ENCODE data around the gene RAD50. TPM values are rescaled to one million over a fixed set of nuclear protein-coding genes. Genes with fewer than 3 reads are reported as not detected.
"Not testable (repeated sequence)": the region's sequence is repeated elsewhere in the genome, so short reads cannot be mapped to it uniquely, and the experiment has no call there.

The RAD50 gene
- total and polyA plus RNA-seq, 4 donors = 22.0 to 40.5 (median 29.8) TPM

DNA sequence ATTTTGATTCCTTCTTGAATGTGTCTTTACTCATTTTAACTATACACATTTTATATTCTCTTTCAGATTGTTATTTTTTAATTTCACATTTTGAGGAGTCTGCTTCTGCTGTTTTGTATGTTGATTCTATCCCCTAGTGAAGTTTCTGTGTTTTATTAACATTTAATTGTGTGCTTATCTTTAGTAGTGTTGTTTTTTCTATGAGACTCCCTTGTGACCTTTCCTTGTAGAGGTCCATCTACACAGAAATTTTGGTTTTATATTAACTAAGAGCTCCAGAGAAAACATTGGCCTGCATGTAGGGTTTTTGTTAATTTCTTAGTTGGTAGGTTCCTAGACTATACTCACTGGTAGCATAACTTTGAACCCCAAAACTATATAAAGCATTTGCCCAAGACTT, 65.8 kb downstream of the RAD50 start:
- Histone ChIP-seq H3K4me3 (ENCODE audit: low read depth, low read length) (no peak overlapping the region), H3K4me1 (ENCODE audit: control insufficient read depth, insufficient read depth, low read length) (no peaks in the 10 kb centered on the region), H3K36me3 (ENCODE audit: control insufficient read depth, insufficient read depth, low read length) (peaks cover 7% of the 10 kb centered on the region), H3K27me3 (ENCODE audit: control insufficient read depth, insufficient read depth, low read length) (no peaks in the 10 kb centered on the region), H3K9me3 (ENCODE audit: control insufficient read depth, insufficient read depth, low read length) (peaks cover 1% of the 10 kb centered on the region), H3K27ac (ENCODE audit: low read depth, low read length) (no peak overlapping the region)
- DNase-seq (ENCODE audit: low read depth in 4 of 6, low spot score in 6 of 6) = no peak

DNA sequence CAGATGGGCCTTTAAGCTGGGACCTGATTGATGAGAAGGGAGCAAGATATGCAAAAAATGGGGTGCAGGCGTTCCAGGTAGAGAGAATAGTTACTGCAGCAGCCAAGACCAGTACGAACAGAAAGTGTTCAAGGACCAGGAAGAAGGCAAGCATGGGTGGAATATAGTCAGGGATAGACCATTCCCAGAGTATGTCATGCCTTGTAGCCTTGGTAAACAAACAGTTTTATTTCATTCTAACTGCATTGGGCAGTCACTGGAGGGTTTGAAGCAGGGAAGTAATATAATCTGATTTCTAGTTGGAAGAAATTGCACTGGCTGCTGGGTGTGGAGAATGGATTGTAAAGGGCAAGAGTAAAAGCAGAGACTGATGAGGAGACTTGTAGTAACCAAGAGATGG, 70.7 kb downstream of the RAD50 start:
- Histone ChIP-seq H3K27me3 (ENCODE audit: control insufficient read depth, insufficient read depth, low read length) (no peaks in the 10 kb centered on the region), H3K36me3 (ENCODE audit: control insufficient read depth, insufficient read depth, low read length) (peaks cover 9% of the 10 kb centered on the region), H3K9me3 (ENCODE audit: control insufficient read depth, insufficient read depth, low read length) (no peaks in the 10 kb centered on the region), H3K4me1 (ENCODE audit: control insufficient read depth, insufficient read depth, low read length) (no peaks in the 10 kb centered on the region), H3K4me3 (ENCODE audit: low read depth, low read length) (no peak overlapping the region), H3K27ac (ENCODE audit: low read depth, low read length) (no peak overlapping the region)
- no peak for DNase-seq (ENCODE audit: low read depth in 4 of 6, low spot score in 6 of 6)
- 93% methylated on average over 2 of the region's 2 CpGs for WGBS (ENCODE audit: insufficient coverage)

DNA sequence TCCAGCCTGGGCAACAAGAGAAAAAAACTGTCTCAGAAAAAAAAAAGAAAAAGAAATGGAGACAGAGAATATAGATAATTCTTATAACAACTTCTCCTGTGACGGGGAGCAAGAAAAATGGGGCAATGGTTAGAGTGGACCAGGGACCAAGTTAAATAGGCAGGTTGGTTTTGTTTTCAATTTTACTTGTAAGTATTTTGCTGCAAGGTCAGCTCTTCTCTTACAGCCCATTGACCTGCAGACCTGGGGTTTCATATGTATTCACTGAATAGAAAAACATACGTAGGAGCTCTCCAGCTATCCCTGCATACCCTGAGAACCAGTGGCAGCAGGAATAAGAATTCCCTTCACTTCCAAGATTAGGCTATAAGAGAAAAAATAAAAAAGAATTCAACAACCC, 72.0 kb downstream of the RAD50 start:
- no peak overlapping the region for H3K27ac ChIP-seq (ENCODE audit: low read depth, low read length)
- DNase-seq (ENCODE audit: low read depth in 4 of 6, low spot score in 6 of 6) = no peak
- H3K9me3 ChIP-seq (ENCODE audit: control insufficient read depth, insufficient read depth, low read length) = no peaks in the 10 kb centered on the region
- 100% methylated on average over 1 of the region's 2 CpGs for WGBS (ENCODE audit: insufficient coverage)
- peaks cover 9% of the 10 kb centered on the region for H3K36me3 ChIP-seq (ENCODE audit: control insufficient read depth, insufficient read depth, low read length)
- H3K4me3 ChIP-seq (ENCODE audit: low read depth, low read length) = no peak overlapping the region
- H3K27me3 ChIP-seq (ENCODE audit: control insufficient read depth, insufficient read depth, low read length) = no peaks in the 10 kb centered on the region
- no peaks in the 10 kb centered on the region for H3K4me1 ChIP-seq (ENCODE audit: control insufficient read depth, insufficient read depth, low read length)

DNA sequence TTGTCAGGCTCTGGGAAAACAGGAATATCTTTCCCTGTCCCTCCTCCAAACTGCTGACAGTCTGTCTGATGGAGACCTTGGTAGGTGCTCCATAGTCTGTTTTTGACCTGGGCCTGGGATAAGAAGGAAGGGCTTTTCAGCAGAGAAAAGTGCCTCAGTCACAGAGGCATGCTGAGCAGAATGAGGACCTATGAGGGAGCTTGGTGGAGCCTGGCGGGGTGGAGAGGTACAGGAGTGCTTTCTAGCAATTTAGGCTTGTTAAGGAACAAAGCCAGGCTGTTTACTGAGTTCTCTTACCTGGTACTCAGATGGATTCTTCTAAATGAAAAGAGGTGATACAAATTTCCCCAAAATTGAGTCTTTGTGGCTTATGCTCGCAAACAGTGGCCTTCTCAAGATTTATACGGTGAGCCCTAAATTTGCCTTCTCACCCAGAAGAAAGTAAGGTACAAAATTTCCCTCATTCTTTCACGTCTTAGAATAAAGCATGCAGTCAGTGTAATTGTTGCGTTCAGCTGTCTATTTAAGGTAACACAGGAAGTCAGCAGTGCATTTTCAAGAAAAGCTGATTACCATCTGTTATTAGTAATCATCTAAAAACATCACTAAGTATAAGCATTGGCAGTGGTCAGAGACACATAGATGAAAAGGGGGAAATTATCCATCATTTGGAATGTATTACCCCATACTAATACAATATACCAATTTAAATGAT, 72.6 kb downstream of the RAD50 start:
- H3K4me1 ChIP-seq (ENCODE audit: control insufficient read depth, insufficient read depth, low read length) = no peaks in the 10 kb centered on the region
- peaks cover 9% of the 10 kb centered on the region for H3K36me3 ChIP-seq (ENCODE audit: control insufficient read depth, insufficient read depth, low read length)
- no peak overlapping the region for H3K27ac ChIP-seq (ENCODE audit: low read depth, low read length)
- no peaks in the 10 kb centered on the region for H3K27me3 ChIP-seq (ENCODE audit: control insufficient read depth, insufficient read depth, low read length)
- no peaks in the 10 kb centered on the region for H3K9me3 ChIP-seq (ENCODE audit: control insufficient read depth, insufficient read depth, low read length)
- 91% methylated on average over 1 of the region's 5 CpGs for WGBS (ENCODE audit: insufficient coverage)
- DNase-seq (ENCODE audit: low read depth in 4 of 6, low spot score in 6 of 6) = no peak
- no peak overlapping the region for H3K4me3 ChIP-seq (ENCODE audit: low read depth, low read length)

DNA sequence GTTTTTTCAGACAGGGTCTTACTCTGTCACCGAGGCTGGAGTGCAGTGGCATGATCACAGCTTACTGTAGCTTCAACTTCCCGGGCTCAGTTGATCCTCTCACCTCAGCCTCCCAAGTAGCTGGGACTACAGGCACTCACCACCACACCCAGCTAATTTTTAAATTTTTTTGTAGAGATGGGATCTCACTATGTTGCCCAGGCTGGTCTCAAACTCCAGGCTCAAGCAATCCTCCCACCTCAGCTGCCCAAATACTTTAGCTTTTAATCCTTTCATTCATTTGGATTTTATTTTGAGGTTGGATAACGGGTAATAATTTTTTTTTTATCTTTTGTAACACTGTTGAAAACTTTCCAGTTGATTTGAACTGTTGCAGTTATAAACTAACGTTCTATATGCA, 76.8 kb downstream of the RAD50 start:
- H3K4me1 ChIP-seq (ENCODE audit: control insufficient read depth, insufficient read depth, low read length); DNase-seq (ENCODE audit: low read depth in 4 of 6, low spot score in 6 of 6); H3K9me3 ChIP-seq (ENCODE audit: control insufficient read depth, insufficient read depth, low read length); H3K4me3 ChIP-seq (ENCODE audit: low read depth, low read length); H3K27me3 ChIP-seq (ENCODE audit: control insufficient read depth, insufficient read depth, low read length); H3K27ac ChIP-seq (ENCODE audit: low read depth, low read length): not testable (repeated sequence)
- no CpG with 5 or more reads among the region's 4 CpGs for WGBS (ENCODE audit: insufficient coverage)
- H3K36me3 ChIP-seq (ENCODE audit: control insufficient read depth, insufficient read depth, low read length) = peaks cover 13% of the 10 kb centered on the region

DNA sequence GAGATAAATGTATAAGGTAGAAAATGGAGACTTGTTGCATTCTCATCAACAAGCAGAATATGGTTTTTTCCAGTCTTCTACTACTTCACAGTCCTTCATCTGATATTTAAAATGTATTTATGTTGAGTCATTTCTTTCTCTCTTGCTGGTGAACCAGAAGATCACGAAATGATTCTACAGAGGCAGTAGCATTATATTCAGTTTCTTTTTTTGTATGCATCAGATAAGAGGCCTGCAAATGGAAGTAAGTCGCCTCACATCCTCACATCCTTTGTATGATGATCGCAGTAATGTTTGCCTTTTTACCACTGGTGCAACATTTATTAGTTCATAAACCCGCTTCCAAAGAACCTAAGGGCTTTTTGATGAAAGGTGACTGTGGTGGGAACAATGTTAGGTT, 79.1 kb downstream of the RAD50 start:
- Histone ChIP-seq H3K36me3 (ENCODE audit: control insufficient read depth, insufficient read depth, low read length) (peaks cover 16% of the 10 kb centered on the region), H3K4me1 (ENCODE audit: control insufficient read depth, insufficient read depth, low read length) (no peaks in the 10 kb centered on the region), H3K27me3 (ENCODE audit: control insufficient read depth, insufficient read depth, low read length) (no peaks in the 10 kb centered on the region), H3K27ac (ENCODE audit: low read depth, low read length) (no peak overlapping the region), H3K4me3 (ENCODE audit: low read depth, low read length) (no peak overlapping the region), H3K9me3 (ENCODE audit: control insufficient read depth, insufficient read depth, low read length) (no peaks in the 10 kb centered on the region)
- DNase-seq (ENCODE audit: low read depth in 4 of 6, low spot score in 6 of 6) = no peak
- no CpG with 5 or more reads among the region's 4 CpGs for WGBS (ENCODE audit: insufficient coverage)

DNA sequence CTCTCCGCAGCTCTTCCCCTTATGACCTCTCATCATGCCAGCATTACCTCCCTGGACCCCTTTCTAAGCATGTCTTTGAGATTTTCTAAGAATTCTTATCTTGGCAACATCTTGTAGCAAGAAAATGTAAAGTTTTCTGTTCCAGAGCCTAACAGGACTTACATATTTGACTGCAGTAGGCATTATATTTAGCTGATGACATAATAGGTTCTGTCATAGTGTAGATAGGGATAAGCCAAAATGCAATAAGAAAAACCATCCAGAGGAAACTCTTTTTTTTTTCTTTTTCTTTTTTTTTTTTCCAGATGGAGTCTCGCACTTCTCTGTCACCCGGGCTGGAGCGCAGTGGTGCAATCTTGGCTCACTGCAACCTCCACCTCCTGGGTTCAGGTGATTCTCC, 80.5 kb downstream of the RAD50 start:
- H3K36me3 ChIP-seq (ENCODE audit: control insufficient read depth, insufficient read depth, low read length) = peaks cover 21% of the 10 kb centered on the region
- H3K27me3 ChIP-seq (ENCODE audit: control insufficient read depth, insufficient read depth, low read length) = no peaks in the 10 kb centered on the region
- H3K27ac ChIP-seq (ENCODE audit: low read depth, low read length) = no peak overlapping the region
- no peak for DNase-seq (ENCODE audit: low read depth in 4 of 6, low spot score in 6 of 6)
- H3K4me1 ChIP-seq (ENCODE audit: control insufficient read depth, insufficient read depth, low read length) = no peaks in the 10 kb centered on the region
- no peak overlapping the region for H3K4me3 ChIP-seq (ENCODE audit: low read depth, low read length)
- 100% methylated on average over 3 of the region's 4 CpGs for WGBS (ENCODE audit: insufficient coverage)
- no peaks in the 10 kb centered on the region for H3K9me3 ChIP-seq (ENCODE audit: control insufficient read depth, insufficient read depth, low read length)

DNA sequence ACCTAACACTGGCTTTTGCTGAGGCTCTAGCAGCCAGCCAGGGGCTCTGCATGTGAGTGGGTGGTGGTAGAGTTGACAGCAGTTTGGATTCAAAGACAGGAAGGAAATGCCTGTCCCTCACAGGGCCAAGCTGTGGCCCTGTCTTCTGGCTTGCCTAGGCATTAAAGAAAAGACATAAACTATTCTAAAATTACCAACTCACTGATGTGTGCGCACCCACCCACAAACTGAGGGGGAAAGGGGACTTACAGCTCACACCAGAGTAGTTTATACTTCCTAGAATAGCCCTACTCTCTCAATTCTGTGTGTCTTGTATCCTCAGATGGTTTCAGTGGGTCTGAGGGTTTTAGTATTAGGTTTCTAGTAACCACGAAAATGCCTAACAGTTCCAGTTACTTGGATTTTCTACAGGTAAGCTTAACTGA, 82.9 kb downstream of the RAD50 start:
- WGBS (ENCODE audit: insufficient coverage) = no CpG with 5 or more reads among the region's 2 CpGs
- H3K27me3 ChIP-seq (ENCODE audit: control insufficient read depth, insufficient read depth, low read length) = no peaks in the 10 kb centered on the region
- no peak for DNase-seq (ENCODE audit: low read depth in 4 of 6, low spot score in 6 of 6)
- H3K4me3 ChIP-seq (ENCODE audit: low read depth, low read length) = no peak overlapping the region
- H3K36me3 ChIP-seq (ENCODE audit: control insufficient read depth, insufficient read depth, low read length) = peaks cover 21% of the 10 kb centered on the region
- no peak overlapping the region for H3K27ac ChIP-seq (ENCODE audit: low read depth, low read length)
- no peaks in the 10 kb centered on the region for H3K4me1 ChIP-seq (ENCODE audit: control insufficient read depth, insufficient read depth, low read length)
- H3K9me3 ChIP-seq (ENCODE audit: control insufficient read depth, insufficient read depth, low read length) = no peaks in the 10 kb centered on the region

DNA sequence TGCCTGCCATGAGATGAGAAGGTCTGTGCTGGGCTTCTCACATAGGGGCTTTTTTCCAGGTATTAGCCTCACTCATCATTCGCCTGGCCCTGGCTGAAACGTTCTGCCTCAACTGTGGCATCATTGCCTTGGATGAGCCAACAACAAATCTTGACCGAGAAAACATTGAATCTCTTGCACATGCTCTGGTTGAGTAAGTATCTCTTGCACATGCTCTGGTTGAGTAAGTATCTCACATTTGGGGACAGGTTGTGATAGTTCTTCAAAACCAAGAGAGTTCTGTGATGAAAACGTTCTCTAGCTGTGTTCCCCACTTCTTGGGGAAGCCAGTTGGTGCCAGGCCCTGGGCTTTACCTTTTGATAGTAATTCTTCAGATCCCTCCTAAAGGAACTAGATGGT, 83.8 kb downstream of the RAD50 start:
- Histone ChIP-seq H3K4me1 (ENCODE audit: control insufficient read depth, insufficient read depth, low read length) (no peaks in the 10 kb centered on the region), H3K36me3 (ENCODE audit: control insufficient read depth, insufficient read depth, low read length) (peaks cover 21% of the 10 kb centered on the region), H3K27ac (ENCODE audit: low read depth, low read length) (no peak overlapping the region), H3K9me3 (ENCODE audit: control insufficient read depth, insufficient read depth, low read length) (no peaks in the 10 kb centered on the region), H3K27me3 (ENCODE audit: control insufficient read depth, insufficient read depth, low read length) (no peaks in the 10 kb centered on the region), H3K4me3 (ENCODE audit: low read depth, low read length) (no peak overlapping the region)
- DNase-seq (ENCODE audit: low read depth in 4 of 6, low spot score in 6 of 6) = no peak
- 82% methylated on average over 4 of the region's 4 CpGs for WGBS (ENCODE audit: insufficient coverage)

DNA sequence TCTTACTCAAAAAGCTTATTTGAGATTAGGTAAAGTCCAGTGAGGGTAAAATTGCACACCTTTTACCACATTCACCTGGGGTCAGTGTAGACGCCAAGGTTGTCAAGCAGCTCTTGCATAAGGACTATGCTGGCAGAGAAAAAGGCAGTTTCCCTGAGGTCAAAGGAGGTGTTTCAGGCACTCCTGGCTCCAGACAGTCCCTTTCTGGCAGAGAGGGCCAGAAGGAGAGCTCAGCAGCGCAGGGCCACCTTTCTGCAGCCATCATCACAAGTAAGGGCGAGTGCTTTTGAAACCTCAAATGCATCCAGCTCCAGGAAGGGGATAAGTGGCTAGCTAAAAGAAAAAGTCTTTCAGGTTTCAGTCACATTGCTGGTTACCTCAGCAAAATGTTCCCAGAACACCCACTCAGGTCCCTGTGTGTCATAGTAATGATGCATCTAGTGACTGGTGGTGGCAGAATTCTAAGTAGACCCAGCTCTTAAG, 84.5 kb downstream of the RAD50 start:
- 100% methylated on average over 1 of the region's 3 CpGs for WGBS (ENCODE audit: insufficient coverage)
- no peaks in the 10 kb centered on the region for H3K4me1 ChIP-seq (ENCODE audit: control insufficient read depth, insufficient read depth, low read length)
- no peak overlapping the region for H3K27ac ChIP-seq (ENCODE audit: low read depth, low read length)
- H3K4me3 ChIP-seq (ENCODE audit: low read depth, low read length) = no peak overlapping the region
- H3K27me3 ChIP-seq (ENCODE audit: control insufficient read depth, insufficient read depth, low read length) = no peaks in the 10 kb centered on the region
- peaks cover 21% of the 10 kb centered on the region for H3K36me3 ChIP-seq (ENCODE audit: control insufficient read depth, insufficient read depth, low read length)
- no peaks in the 10 kb centered on the region for H3K9me3 ChIP-seq (ENCODE audit: control insufficient read depth, insufficient read depth, low read length)
- no peak for DNase-seq (ENCODE audit: low read depth in 4 of 6, low spot score in 6 of 6)
